ENCODE results near the gene FURIN. TPM values are rescaled to one million over a fixed set of nuclear protein-coding genes. Genes with fewer than 3 reads are reported as not detected.
A peak's percentile ranks its signal among the peaks of the same experiment; 100 is the strongest.

The FURIN gene
- total and polyA plus RNA-seq, 9 of the 15 experiments (the other 6 are each of a cell fraction or from before 2014, with no cell fraction given) = 0.92 to 99.9 (median 34.8) TPM

DNA sequence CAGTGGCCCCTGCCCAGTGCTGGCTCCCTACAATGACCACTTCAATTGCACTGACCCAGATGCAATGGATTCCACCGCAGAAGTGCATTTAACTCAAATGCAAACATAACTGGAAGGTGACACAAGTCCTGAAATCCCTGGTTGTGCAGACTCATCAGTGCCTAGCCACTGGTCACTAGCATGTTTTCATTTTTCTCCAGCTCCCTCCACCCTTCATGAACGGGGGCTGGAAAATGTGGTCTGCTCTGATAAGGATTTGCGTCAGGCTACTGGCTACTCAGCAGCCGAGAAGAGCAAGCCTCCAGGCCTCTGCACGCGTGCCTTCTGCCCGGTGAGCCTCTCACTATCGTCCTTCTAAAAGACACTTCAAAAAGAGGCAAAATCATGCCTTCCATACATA is 27.4 kb upstream of the FURIN start (continued):
- TF ChIP-seq, protein P1, sequence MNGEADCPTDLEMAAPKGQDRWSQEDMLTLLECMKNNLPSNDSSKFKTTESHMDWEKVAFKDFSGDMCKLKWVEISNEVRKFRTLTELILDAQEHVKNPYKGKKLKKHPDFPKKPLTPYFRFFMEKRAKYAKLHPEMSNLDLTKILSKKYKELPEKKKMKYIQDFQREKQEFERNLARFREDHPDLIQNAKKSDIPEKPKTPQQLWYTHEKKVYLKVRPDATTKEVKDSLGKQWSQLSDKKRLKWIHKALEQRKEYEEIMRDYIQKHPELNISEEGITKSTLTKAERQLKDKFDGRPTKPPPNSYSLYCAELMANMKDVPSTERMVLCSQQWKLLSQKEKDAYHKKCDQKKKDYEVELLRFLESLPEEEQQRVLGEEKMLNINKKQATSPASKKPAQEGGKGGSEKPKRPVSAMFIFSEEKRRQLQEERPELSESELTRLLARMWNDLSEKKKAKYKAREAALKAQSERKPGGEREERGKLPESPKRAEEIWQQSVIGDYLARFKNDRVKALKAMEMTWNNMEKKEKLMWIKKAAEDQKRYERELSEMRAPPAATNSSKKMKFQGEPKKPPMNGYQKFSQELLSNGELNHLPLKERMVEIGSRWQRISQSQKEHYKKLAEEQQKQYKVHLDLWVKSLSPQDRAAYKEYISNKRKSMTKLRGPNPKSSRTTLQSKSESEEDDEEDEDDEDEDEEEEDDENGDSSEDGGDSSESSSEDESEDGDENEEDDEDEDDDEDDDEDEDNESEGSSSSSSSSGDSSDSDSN (IDR thresholded peaks at IDR 0.05; ENCODE audit: borderline replicate concordance in 1 of 2, low read depth in 2 of 2, low read length in 2 of 2) = peak; percentile 79 to 91; a peak in 3 of 4 replicates
- TF ChIP-seq DPF2 (IDR thresholded peaks at IDR 0.05) = peak; percentile 99
- TF ChIP-seq, protein P2, sequence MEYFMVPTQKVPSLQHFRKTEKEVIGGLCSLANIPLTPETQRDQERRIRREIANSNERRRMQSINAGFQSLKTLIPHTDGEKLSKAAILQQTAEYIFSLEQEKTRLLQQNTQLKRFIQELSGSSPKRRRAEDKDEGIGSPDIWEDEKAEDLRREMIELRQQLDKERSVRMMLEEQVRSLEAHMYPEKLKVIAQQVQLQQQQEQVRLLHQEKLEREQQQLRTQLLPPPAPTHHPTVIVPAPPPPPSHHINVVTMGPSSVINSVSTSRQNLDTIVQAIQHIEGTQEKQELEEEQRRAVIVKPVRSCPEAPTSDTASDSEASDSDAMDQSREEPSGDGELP (CRISPR knock-in tag; IDR thresholded peaks at IDR 0.05; ENCODE audit: borderline replicate concordance) = peak; percentile 79
- TF ChIP-seq CTBP1 (IDR thresholded peaks at IDR 0.05; ENCODE audit: borderline replicate concordance) = peak; percentile 87
- TF ChIP-seq ZNF311 (CRISPR knock-in tag; IDR thresholded peaks at IDR 0.05) = no peak
- no peak for TF ChIP-seq SREBF2 (CRISPR knock-in tag; IDR thresholded peaks at IDR 0.05)
- peak in 1 of 2 experiments; percentile 81; a peak in 2 of 4 replicates for TF ChIP-seq TEAD1 (CRISPR knock-in tag; IDR thresholded peaks at IDR 0.05)
- TF ChIP-seq, protein P3, sequence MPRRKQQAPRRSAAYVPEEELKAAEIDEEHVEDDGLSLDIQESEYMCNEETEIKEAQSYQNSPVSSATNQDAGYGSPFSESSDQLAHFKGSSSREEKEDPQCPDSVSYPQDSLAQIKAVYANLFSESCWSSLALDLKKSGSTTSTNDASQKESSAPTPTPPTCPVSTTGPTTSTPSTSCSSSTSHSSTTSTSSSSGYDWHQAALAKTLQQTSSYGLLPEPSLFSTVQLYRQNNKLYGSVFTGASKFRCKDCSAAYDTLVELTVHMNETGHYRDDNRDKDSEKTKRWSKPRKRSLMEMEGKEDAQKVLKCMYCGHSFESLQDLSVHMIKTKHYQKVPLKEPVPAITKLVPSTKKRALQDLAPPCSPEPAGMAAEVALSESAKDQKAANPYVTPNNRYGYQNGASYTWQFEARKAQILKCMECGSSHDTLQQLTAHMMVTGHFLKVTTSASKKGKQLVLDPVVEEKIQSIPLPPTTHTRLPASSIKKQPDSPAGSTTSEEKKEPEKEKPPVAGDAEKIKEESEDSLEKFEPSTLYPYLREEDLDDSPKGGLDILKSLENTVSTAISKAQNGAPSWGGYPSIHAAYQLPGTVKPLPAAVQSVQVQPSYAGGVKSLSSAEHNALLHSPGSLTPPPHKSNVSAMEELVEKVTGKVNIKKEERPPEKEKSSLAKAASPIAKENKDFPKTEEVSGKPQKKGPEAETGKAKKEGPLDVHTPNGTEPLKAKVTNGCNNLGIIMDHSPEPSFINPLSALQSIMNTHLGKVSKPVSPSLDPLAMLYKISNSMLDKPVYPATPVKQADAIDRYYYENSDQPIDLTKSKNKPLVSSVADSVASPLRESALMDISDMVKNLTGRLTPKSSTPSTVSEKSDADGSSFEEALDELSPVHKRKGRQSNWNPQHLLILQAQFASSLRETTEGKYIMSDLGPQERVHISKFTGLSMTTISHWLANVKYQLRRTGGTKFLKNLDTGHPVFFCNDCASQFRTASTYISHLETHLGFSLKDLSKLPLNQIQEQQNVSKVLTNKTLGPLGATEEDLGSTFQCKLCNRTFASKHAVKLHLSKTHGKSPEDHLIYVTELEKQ (CRISPR knock-in tag; IDR thresholded peaks at IDR 0.05) = no peak
- TF ChIP-seq POLR2H (tag; IDR thresholded peaks at IDR 0.05; ENCODE audit: low read depth) = no peak
- TF ChIP-seq XRCC5 (IDR thresholded peaks at IDR 0.05; ENCODE audit: low read depth, low read length) = peak; percentile 46; the same call in 1 of the 2 replicates
- no peak for TF ChIP-seq SP2 (IDR thresholded peaks at IDR 0.05; ENCODE audit: extremely low read depth, low read depth, low read length, poor library complexity, severe bottlenecking)
- TF ChIP-seq NFXL1 (CRISPR knock-in tag; IDR thresholded peaks at IDR 0.05) = no peak
- TF ChIP-seq CAMTA2 (CRISPR knock-in tag; conservative IDR thresholded peaks at IDR 0.05) = no peak
- no peak; the same call in 1 of the 2 replicates for TF ChIP-seq ZNF274 (IDR thresholded peaks at IDR 0.05; ENCODE audit: borderline replicate concordance, low read depth, low read length)
- TF ChIP-seq ZNF12 (CRISPR knock-in tag; IDR thresholded peaks at IDR 0.05) = peak; percentile 100
- TF ChIP-seq KLF13 (tag; IDR thresholded peaks at IDR 0.05; ENCODE audit: borderline replicate concordance, low read depth) = no peak
- TF ChIP-seq ZNF24 (IDR thresholded peaks at IDR 0.05) = peak; percentile 73; the same call in 1 of the 2 replicates
- TF ChIP-seq NR2C1 (IDR thresholded peaks at IDR 0.05) = no peak
- no peak; the same call in 1 of the 2 replicates for TF ChIP-seq NR2C1 (tag; IDR thresholded peaks at IDR 0.05)
- TF ChIP-seq MEF2D (tag; conservative IDR thresholded peaks at IDR 0.05; ENCODE audit: low read depth) = peak; percentile 81
- peak; percentile 71 for TF ChIP-seq ZFX (CRISPR knock-in tag; IDR thresholded peaks at IDR 0.05)
- TF ChIP-seq TOE1 (IDR thresholded peaks at IDR 0.05; ENCODE audit: borderline replicate concordance) = peak; percentile 65; the same call in 1 of the 2 replicates
- TF ChIP-seq TOE1 (CRISPR knock-in tag; IDR thresholded peaks at IDR 0.05; ENCODE audit: borderline replicate concordance, low read depth) = no peak
- peak; percentile 92 for TF ChIP-seq EGR1 (conservative IDR thresholded peaks at IDR 0.05)

Measured in K562 (cell line).